GM21576 (cell line): ENCODE measurements around the gene ZNF300.
A peak's percentile ranks its signal among the peaks of the same experiment; 100 is the strongest.
"Not testable (repeated sequence)": the region's sequence is repeated elsewhere in the genome, so short reads cannot be mapped to it uniquely, and the experiment has no call there.

Experiments used
- ATAC-seq: cut with Tn5 transposase; IDR thresholded peaks from one replicate; pipeline ENCODE4 v1.9.1; 2021; ENCODE audit warnings: mild to moderate bottlenecking, moderate library complexity; ENCODE audit not compliant: unreplicated experiment

ZNF300 gene

DNA sequence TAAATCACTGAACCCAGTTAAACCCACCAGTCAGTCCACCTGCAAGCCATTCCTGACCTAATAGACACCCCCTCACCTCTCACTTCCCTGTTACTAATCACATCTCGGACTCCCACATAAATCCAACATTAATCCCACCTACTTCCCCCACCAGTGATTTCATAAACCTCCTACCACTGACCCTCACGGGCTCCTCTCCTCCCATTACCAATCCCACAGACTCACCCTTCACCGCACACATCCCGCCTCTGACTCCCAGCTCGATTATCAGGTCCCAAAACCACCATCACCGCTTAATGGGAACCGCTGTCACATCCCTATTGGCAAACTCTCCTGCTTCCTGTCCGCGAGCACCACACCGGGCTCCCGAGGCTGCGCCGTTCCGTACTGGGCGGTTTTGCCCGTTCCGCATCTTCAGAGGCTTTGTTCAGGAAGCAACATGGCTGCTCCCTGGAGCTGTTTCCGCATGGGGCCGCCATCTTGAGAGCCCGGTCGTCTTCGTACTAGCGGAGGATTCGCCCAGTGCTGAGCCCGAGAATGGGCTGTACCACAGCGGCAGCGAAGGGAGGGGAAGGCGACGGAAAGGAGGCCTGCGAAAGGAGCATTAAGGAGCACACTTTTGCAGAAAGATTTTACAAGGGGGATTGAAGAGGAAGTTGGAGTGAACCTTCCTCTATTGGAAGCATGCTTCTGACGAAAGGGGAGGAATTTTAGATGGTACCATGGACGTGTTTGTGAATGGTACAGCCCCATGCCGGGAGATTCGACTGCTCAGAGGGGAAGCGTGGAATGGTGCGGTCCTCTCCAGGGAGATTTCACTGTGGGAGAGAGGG is at the start of gene ZNF300:
TSS of gene ZNF300 (minus strand) at position 502 of the 833 bp plus-strand sequence. CDS start 1,825 bp downstream, outside the sequence.
- ATAC-seq = peak; percentile 66

DNA sequence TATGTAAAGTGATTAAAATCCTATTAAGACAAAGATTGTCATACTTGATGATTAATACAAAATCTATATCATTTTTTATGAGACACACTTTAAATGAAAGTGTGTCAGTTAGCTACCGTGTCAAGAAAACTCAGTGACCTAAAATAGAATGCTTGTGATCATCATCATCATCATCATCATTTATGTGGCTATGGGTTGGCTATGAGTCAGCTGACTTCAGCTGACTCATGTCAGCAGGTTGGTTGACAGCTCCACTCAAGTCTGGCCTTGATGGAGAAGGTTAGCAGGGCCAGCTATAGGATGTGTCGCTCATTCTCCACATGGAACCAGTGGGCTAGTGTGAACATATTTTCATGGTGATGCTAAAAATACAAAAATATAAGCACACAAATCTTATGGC is 43.8 kb upstream of the ZNF300 start:
- no peak for ATAC-seq

DNA sequence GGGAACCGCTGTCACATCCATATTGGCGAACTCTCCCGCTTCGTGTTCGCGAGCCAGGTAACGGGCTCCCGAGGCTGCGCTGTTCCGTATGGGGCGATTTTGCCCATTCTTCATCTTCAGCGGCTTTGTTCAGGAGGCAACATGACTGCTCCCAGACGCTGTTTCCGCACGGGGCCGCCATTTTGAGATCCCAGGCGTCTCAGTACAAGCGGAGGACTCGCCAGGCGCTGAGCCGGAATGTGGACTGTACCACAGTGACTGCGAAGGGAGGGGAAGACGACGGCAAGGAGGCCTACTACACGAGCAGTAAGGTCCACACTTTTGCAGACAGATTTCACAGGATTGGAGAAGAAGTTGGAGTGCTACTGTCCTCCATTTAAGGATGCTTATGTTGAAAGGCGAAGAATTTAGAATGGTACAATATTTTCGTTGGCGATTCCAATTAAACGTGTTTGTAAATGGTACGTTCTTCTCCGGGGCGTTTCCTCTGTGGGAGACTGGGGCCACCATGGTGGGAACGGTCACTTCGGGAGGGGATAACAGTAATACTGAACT is 41.6 kb upstream of the ZNF300 start:
- no peak for ATAC-seq

DNA sequence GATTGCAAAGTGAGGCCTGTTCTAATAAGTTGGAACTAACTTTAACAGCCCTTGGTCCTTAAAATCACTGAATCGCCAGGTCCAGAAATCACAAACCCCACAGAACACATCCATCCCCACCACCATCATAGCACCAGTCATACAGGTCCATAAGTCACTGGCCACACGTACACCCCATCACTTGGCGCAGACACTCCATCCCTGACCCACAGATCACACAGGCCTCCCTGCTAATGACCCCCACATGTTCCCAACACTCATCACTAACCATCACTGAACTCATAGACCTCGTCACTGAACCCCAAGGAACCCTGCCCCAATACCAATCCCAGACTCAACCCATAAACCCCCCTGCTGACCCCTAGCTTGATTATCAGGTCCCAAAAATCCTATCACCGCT is 41.2 kb upstream of the ZNF300 start:
- ATAC-seq = no peak

DNA sequence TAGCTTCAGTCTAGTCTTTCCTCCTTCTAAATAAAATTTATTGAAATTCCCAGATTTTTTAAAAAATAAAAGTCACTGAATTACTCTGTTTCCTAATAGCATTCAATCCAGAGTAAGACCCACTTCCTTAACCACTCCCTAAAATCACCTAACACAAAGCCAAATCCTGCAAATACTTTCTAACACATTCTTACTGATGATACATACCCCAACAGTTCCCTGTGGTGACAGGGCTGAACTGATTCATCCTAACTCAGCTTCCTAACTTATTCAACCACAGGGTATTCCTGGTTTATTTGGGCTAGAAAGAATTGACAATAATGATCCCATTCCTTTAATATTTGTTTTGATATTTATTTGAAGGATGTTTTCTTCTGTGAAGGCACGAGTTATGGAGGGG is 40.7 kb upstream of the ZNF300 start:
- ATAC-seq = no peak

DNA sequence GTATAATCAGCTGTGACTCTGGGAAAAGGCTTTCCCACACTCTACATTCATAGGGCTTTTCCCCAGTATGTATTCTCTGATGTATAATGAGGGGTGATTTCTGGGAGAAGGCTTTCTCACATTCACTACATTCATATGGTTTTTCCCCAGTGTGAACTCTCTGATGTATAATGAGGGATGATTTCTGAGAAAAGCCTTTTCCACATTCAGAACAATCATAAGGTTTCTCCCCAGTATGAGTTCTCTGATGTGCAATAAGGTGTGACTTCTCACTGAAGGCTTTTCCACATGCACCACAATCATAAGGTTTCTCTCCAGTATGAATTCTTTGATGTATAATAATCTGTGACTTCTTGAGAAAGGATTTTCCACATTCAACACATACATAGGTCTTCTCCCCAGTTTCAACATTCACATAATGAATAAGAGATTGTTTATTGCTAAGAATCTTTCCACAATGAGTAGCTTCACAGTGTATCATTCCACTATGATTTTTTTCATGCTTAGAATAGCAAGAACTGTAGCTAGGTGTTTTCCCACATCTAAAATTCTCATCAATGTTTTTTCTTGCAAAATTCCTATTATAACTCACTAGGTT is 26.7 kb upstream of the ZNF300 start:
- ATAC-seq = no peak

DNA sequence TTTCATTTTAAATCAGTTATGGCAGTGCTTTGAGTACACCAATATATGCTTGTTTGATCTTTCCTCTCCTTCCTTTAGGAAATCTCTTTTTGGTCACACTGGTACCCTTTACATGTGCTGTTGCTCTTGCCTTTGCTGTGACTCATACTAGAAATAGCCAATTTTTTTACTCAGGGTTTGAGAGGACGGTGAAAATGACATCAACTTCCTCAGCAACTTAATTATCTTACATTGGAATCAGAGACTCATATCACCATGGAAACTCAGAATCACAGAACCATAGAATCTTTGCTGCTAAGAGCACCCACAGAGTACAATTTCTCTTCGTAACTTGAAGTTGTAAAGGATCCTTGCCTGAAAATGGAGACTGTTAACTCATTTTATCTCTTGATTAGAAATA is 13.8 kb upstream of the ZNF300 start:
- ATAC-seq = no peak

DNA sequence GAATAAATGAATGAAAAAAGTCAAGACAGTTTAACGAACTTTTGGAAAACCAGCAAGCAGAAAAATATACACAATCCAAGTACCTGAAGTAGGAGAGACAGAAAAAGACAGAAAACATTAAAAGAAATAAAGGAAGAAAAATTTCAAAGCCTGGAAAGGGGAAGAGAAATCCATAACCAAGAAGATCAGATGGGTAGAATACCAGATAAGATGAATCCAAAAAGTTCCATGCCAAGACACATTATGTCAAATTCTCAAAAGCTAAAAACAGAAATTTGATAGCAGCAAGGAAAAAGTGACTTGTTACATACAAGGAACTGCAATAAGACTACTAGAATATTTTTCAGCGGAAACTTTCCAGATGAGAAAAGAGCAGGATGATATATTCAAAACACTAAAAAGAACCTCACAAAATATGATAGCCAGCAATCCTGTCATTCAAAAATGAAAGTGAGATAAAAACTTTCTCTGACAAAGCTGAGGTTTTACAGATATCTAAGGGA is 7.6 kb upstream of the ZNF300 start:
- no peak for ATAC-seq

DNA sequence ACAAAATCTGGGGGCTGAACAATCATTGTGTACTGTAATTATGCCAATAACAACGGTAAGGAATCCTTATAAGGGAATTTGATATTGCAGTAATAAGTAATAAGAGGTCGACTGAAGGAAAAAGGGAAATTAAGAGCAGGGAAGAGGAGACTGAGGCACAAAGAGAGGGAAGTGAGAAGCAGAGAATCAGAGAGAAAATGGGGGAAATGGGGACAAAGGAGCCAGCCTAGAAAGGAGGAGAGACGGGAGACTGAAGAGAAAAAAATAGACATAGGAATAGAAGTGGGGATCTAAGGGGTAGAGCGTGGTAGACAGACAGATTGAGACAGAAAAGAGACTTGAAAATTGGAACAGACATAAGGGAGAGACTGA is 518 bp upstream of the ZNF300 start:
- ATAC-seq = no peak

DNA sequence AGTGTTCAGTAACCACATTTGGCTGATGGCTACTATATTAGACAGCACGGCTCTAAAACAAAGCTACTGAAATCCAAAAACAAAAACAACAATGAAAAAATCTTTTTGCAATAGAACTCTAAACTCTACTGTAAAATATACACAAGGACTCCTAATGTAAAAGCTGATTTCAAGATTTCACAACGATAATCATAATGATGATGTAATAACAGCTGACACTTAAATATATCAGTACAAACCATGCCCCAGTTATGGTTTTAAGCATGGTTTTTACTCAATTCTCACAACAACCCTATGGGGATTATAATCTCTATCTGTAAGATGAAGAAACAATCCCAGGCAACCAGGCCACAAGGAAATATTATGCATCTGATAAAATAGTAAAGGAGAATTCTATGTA is 3.3 kb downstream of the ZNF300 start:
- no peak for ATAC-seq

DNA sequence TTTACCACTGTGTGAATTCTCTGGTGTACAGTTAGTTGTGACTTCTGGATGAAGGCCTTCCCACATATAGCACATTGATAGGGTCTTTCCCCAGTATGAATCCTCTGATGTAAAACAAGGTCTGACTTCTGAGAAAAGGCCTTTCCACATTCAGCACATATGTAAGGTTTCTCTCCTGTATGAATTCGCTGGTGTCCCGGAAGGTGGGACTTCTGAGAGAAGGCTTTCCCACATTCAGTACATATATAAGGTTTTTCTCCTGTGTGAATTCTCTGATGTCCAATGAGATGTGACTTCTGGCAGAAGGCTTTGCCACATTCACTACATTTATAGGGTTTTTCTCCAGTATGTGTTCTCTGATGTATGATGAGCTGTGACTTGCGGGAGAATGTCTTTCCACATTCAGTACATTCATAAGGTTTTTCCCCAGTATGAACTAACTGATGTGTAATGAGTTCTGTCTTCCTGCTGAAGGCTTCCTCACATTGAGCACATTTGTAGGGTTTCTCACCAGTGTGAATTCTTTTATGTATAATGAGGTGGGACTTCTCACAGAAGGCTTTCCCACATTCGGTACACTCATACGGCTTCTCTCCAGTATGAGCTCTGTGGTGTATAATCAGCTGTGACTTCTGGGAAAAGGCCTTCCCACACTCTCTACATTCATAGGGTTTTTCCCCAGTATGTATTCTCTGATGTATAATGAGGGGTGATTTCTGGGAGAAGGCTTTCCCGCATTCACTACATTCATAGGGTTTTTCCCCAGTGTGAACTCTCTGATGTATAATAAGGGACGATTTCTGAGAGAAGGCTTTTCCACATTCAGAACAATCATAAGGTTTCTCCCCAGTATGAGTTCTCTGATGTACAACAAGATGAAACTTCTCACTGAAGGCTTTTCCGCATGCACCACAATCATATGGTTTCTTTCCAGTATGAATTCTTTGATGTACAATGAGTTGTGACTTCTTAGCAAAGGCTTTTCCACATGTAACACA is 9.1 kb downstream of the ZNF300 start:
- no peak for ATAC-seq

DNA sequence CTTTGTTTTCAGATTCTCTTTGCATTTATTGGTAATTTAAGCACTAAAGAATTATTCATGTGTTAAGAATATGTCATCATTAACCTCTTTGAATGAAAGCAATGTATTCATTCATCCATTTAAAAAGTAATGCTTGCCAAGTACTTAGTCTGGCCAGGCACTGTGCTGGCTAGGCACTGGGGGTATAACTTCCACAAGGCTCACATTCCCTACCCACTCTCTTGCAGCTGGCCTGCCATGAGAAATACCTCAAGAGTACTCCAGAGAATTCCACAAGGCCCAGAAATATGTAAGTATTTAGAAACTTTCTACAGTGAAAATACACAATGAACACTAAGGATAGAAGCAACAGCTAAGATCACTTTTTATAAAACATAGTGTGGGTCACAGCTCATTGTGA is 25.4 kb downstream of the ZNF300 start:
- ATAC-seq = no peak

DNA sequence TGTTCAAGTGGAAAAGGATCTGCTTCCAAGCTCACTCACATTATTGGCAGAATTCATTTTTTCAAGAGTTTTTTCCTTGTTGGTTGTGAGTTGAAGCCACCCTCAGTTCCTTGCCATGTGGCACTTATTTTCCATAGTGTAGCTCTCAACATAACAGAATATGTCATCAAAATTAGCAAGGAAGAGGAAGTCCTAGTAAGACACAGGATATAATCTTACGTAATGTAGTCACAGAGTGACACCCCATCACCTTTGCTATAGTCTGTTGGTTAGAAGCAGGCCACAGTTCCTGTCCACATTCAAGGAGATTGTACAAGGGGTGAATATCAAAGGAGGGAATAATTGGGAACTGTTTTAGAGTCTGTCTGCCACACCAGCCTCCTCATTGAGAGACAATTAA is 42.7 kb downstream of the ZNF300 start:
- ATAC-seq = no peak

DNA sequence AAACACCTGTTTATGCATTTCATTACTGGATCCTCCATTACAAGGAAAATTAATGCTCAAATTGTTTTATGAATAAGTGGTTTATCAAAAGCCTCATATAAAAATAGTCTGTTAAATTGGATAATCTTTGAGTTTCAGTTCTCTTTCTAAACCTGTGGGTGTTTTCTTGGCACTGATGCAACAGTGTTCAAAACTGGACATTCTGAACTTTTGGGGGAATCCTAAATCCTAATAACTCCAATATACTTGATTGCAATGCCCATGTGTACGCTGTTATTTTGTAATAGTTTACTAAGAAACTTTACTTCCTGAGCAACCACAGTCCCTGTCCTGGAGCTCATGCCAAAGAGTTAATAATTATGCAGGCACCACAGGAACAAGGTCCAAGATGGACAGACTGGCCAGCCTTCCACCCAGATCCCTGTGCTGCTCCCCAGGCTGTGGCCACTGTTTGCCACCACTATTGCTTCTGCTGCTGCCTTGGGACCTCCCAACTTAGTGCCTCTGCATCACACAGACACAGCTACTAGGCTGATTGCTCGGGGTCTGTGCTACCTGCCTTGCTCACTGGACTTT is 44.4 kb downstream of the ZNF300 start:
- no peak for ATAC-seq

DNA sequence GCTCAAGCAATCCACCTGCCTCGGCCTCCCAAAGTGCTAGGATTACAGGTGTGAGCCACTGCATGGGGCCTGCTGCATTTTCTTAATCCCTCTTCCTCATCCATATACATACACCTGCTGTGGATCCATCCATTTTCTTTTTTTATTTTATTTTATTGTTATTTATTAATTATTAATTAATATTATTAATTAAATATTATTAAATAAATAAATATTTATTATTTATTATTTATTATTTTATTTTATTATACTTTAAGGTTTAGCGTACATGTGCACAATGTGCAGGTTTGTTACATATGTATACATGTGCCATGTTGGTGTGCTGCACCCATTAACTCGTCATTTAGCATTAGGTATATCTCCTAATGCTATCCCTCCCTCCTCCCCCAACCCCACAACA is 48.1 kb downstream of the ZNF300 start:
- not testable (repeated sequence) for ATAC-seq

DNA sequence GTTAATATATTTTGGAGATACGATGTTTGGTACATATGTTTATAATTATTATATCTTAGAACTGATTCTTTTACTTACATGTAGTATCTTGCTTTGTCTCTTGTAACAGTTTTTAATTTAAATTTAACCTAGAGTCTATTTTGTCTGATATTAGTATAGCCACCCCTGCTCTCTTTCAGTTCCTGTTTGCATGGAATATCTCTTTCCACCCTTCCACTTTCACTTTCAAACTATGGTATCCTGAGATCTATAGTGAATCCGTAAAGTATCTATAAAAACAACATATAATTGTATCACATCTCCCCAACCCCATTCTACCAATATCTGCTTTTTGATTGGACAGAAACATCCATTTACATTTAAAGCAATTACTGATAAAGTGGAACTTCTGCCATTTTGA is 51.2 kb downstream of the ZNF300 start:
- ATAC-seq = no peak

DNA sequence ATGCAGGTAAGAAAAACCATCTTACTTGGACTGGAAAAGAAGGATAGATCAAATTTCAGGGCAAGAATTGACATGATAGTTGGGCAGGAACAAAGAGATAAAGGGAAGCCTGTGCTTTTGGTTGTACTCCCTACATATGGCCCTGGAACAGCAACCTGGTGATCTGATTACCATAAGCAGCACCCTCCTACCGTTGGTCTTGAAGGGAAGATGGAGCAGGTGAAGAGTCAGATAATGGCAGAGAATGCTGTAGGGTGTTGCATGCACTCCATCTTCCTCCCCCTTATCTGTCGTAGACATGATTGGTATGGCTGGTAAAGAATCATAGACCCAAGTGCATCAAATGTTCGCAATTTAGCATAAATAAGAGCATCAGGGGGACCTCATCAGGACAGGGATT is 53.7 kb downstream of the ZNF300 start:
- no peak for ATAC-seq

DNA sequence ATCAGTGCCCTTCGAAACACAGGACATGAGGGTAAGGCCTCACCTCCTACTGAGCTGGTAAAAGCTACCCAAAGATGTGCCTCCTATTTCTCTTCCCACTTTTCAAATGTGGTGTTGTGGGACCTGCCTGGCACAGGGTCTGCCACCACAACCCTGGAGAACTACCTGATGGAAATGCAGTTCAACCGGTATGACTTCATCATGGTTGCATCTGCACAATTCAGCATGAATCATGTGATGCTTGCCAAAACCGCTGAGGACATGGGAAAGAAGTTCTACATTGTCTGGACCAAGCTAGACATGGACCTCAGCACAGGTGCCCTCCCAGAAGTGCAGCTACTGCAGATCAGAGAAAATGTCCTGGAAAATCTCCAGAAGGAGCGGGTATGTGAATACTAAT is 56.5 kb downstream of the ZNF300 start:
- ATAC-seq = no peak

DNA sequence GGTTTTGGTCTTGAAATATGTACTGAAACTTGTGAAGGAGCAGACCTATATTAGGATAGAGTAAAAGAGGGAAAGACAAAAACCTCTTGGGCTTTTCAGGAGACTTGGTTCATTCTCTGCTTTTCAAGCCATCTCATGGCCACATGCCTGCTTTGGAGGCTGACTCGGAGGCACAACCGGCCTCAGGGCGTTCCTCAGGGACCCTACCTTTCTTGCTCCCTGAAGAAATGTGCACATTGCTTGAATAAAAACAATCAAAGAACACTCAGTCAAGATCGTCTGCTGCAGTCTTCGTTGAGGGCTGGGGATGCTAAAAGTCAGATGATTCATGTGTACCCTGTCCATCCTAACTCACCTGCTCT is 57.5 kb downstream of the ZNF300 start:
- ATAC-seq = no peak

DNA sequence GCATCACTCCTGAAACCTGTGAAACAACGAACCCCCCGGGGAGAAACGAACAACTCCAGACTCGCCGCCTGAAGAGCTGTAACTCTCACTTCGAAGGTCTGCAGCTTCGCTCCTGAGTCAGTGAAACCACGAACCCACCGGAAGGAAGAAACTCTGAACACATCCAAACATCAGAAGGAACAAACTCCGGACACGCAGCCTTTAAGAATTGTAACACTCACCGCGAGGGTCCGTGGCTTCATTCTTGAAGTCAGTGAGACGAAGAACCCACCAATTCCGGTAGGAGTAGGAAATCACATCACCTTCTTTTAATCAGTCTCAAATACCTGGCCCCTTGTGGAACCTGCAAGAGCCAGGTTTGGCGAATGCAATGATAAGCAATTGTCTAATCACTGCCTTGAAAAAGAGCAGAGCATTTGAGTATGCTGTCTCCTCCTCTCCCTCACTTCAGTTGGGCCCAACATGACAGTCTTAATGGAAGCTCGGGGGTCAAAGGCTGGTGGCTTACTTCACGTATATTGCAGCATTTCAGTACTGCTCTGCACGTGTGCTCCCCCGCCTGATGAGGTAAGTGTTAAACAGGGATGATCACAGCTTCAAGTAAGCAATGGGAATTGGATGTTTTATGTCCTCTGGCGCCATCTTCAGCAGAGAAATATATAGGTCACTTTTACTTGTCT is 58.0 kb downstream of the ZNF300 start:
- ATAC-seq = peak; percentile 87
